ENCODE measurements around the gene CD63.

- TF ChIP-seq CTCF (IDR thresholded peaks at IDR 0.05; ENCODE audit: poor library complexity) (no peak), EZH2 (IDR thresholded peaks at IDR 0.05; ENCODE audit: borderline replicate concordance) (no peak)
These were observed 4.3 kb upstream of the CD63 start for GRCh38 chr12:55733021-55733555.

Measured in hepatocyte (in vitro differentiated cells).